Body of pancreas (tissue), 4 donors: ENCODE measurements around the gene TMC1.

Source experiments
- CTCF ChIP-seq, 7 experiments: fragments of 450-650 bp in 4 of 7; fragments of 200-600 bp in 3 of 7; sonication (generic) in 3 of 7; IDR thresholded peaks; one replicate each; pipeline ENCODE4 v1.5.1; 2016 to 2019; ENCODE audit warnings: antibody characterized with exemption in 7 of 7
- POLR2A ChIP-seq, 3 donors: fragments of 450-650 bp; IDR thresholded peaks; one replicate each; pipeline ENCODE4 v1.6.1; 2016; ENCODE audit warnings: antibody characterized with exemption in 3 of 3, mild to moderate bottlenecking in 2 of 3

GRCh38 chr9:72675586-72675985, 154.2 kb downstream of the TMC1 start:
- TF ChIP-seq CTCF (IDR thresholded peaks at IDR 0.05) = no peak
- TF ChIP-seq POLR2A (IDR thresholded peaks at IDR 0.05) = no peak
